Measurements from ENCODE around the gene ZSWIM6.
"Not testable (repeated sequence)": the region's sequence is repeated elsewhere in the genome, so short reads cannot be mapped to it uniquely, and the experiment has no call there.

The ZSWIM6 gene

GRCh38 chr5:61407706-61408270, 75.7 kb downstream of the ZSWIM6 start:
- peak; percentile 22 for DNase-seq (ENCODE audit: low read depth)

DNA sequence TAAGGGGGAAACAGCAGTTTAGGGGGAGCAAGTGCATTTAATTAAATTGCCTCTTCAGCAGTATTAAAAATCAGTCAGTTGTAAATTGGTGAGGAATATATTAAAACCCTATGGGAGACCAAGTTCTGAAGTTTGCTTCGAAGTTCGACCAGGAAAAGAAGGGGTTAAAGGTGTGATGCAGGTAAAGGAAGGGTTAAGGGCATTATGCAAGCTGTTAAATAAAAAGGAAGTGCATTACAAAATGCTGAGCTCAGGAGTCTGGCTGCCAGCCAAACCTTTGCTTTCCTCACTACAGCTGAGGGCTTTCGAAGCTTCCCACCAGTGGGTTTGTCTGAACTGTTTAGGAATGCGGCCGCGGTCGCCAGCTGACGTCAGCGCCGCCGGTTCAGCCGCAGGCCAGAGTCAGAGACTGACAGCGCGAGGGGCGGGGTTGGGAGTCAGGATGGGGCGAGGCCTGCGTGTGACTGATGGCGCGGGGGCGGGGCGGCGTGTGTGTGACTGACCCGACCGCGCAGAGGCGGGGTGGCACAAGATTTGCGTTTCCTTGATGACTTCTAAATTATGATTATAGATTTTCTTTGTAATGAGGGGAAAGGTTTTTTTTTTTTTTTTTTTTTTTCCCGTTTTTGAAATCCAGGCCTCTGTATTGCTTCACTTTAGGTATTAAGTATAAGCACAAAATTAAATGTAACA, 76.6 kb downstream of the ZSWIM6 start:
- DNase-seq (ENCODE audit: low read depth), result peak; percentile 100

GRCh38 chr5:61409568-61409967, 77.5 kb downstream of the ZSWIM6 start:
- peak; percentile 97 for DNase-seq (ENCODE audit: low read depth)

DNA sequence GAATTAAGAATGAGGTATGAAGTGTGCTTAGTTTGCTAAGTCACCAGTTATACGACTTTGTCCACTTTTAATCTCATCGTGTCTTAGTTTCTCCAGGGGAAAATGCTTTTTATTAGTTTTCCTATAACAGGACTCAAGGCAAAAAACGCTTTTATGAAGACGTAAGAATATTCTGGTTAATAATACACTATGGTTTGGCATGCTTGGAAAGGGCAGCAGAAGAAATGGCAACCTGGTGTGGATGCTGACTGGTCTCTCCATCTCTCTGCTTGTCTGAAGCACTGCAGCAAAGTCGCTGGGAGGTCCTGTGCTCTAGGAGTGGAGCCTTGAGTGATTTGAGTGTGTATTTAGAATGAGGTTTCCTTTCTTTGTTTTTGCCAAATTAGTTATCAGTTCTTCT, 78.8 kb downstream of the ZSWIM6 start:
- no peak for DNase-seq (ENCODE audit: low read depth)

GRCh38 chr5:61412361-61412760, 80.3 kb downstream of the ZSWIM6 start:
- no peak for DNase-seq (ENCODE audit: low read depth)

GRCh38 chr5:61413205-61413604, 81.1 kb downstream of the ZSWIM6 start:
- not testable (repeated sequence) for DNase-seq (ENCODE audit: low read depth)

GRCh38 chr5:61414806-61415205, 82.7 kb downstream of the ZSWIM6 start:
- no peak for DNase-seq (ENCODE audit: low read depth)

- DNase-seq (ENCODE audit: low read depth), result peak; percentile 45
Observed at GRCh38 chr5:61416010-61416409, 84.0 kb downstream of the ZSWIM6 start.

GRCh38 chr5:61416420-61416819, 84.4 kb downstream of the ZSWIM6 start:
- no peak for DNase-seq (ENCODE audit: low read depth)

DNA sequence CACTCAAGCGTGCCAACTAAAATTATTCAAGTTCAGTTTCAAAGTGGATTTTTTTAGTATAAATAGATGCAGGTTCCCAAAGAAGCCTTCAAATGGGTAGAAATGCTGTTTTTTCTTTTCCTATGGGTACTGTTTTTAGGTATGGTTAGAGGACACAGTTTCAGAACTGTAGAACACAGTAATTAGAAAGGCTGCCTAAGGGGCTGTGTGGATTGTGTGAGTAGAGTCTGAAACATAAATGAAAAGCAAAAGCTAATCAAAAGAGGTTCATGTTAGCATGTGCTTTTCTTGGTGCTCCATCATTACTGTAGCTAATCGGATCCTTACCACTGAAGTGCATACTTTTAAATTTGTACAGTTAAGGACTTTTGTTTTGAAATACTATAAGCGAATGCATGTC, 85.3 kb downstream of the ZSWIM6 start:
- DNase-seq (ENCODE audit: low read depth), result no peak

- no peak for DNase-seq (ENCODE audit: low read depth)
Observed at GRCh38 chr5:61417851-61418250, 85.8 kb downstream of the ZSWIM6 start.

GRCh38 chr5:61419106-61419505, 87.0 kb downstream of the ZSWIM6 start:
- DNase-seq (ENCODE audit: low read depth), result no peak

- no peak for DNase-seq (ENCODE audit: low read depth)
Observed at GRCh38 chr5:61420016-61420415, 88.0 kb downstream of the ZSWIM6 start.

DNA sequence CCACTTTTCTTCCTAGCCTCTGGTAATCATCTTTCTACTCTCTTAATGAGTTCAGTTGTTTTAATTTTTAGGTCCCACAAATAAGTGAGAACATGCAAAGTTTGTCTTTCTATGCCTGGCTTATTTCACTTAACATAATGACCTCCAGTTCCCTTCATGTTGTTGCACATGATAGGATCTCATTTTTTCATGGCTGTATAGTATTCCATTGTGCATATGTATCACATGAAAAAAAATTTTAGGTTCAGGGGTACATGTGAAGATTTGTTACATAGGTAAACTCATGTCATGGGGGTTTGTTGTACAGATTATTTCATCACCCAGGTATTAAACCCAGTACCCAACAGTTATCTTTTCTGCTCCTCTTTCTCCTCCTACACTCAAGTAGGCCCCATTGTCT, 89.2 kb downstream of the ZSWIM6 start:
- DNase-seq (ENCODE audit: low read depth), result not testable (repeated sequence)

- DNase-seq (ENCODE audit: low read depth), result no peak
Observed at GRCh38 chr5:61423487-61424145, 91.6 kb downstream of the ZSWIM6 start.

GRCh38 chr5:61425918-61426317, 93.9 kb downstream of the ZSWIM6 start:
- DNase-seq (ENCODE audit: low read depth), result no peak

DNA sequence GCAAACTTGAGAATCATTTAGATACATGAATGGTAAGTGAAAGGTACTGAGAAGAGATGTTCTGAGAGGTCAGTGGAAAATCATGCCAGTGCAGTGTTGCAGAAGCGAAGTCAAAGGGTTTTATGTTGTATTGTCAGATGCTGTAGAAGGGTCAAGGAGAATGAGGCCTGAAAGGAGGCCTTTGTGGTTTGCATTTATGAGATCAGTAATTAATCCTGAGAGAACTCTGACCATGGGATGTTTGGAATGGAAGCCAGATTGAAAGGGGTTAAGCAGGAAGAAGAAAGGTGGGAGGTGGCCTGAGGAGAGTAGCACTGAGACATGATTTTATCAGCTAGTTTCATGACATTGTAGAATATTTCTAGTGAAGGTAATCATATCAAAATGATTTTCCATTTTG, 97.8 kb downstream of the ZSWIM6 start:
- no peak for DNase-seq (ENCODE audit: low read depth)

- no peak for DNase-seq (ENCODE audit: low read depth)
Observed at GRCh38 chr5:61431923-61432620, 100.0 kb downstream of the ZSWIM6 start.

GRCh38 chr5:61435368-61435767, 103.3 kb downstream of the ZSWIM6 start:
- DNase-seq (ENCODE audit: low read depth), result no peak

DNA sequence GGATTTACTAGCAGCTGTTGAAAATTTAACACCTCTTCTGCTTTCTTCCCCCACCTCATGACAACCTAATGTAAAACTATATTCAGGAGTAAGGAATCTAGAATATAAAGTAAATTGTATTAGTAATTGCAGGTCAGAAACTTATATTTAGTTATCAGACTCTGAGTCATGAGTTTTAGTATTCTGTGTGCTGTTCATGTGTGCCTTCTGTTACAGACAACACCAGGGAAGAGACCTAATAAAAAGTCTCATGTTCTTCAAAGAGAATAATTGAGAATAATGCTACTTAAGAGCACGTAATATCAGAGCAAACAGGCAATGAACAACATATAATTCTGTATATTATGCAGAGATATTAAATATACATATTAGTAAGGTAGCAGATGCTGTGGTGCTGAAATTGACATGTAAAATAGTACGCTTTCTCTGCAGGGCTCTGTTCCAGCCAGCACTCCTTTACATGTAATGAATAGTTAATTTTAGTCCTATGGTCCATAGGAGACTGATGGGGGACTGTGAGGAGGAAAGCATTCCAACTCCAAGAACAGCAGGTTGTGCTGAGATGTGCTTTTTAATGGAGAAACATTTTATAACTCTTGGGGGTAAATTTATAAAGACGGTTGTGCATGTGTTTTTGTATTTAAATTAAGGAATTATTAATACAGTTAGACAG, 106.4 kb downstream of the ZSWIM6 start:
- DNase-seq (ENCODE audit: low read depth), result no peak

DNA sequence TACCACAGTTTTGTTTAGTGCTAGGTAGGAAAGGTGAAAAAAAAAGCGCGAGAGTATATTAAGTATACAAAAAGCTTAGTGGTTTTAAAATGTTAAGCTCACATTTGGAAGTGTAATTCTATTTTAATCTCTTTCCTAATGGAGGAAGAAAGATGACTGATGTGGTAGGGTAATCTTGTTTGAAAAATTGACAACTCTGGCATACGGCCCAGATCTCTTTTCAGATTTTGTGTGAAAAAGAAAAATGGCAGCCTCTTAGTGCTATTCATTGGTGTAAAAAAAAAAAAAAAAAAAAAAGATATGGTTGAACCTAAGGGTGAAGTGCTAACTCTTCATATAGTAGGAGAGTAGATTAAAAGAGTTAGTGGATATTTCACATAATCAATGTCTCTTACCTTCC, 108.0 kb downstream of the ZSWIM6 start:
- no peak for DNase-seq (ENCODE audit: low read depth)

- DNase-seq (ENCODE audit: low read depth), result no peak
Observed at GRCh38 chr5:61440596-61440995, 108.5 kb downstream of the ZSWIM6 start.
